WERI-Rb-1 (cell line): Measurements from ENCODE around the gene PGC.

Source experiments
- DNase-seq: peaks from one replicate; pipeline ENCODE4 v3.0.0-alpha.2; 2020
- H3K27ac ChIP-seq: fragments of 250-450 bp; sonication (Bioruptor Pico); 2 replicates; pipeline ENCODE4 v1.5.1; 2020; ENCODE audit warnings: mild to moderate bottlenecking, moderate library complexity
- H3K27me3 ChIP-seq: fragments of 250-450 bp; sonication (Bioruptor Pico); 2 replicates; pipeline ENCODE4 v1.5.1; 2021; ENCODE audit warnings: mild to moderate bottlenecking, low read depth, moderate library complexity; ENCODE audit not compliant: insufficient read depth, severe bottlenecking
- H3K36me3 ChIP-seq: fragments of 250-450 bp; sonication (Bioruptor Pico); 2 replicates; pipeline ENCODE4 v1.5.1; 2020; ENCODE audit warnings: mild to moderate bottlenecking, moderate library complexity
- H3K4me3 ChIP-seq: 2 replicates; pipeline ENCODE4 v1.5.1; 2011; ENCODE audit warnings: low read depth, mild to moderate bottlenecking, control low read depth, low read length
- H3K9me3 ChIP-seq: fragments of 250-450 bp; sonication (Bioruptor Pico); 2 replicates; pipeline ENCODE4 v1.5.1; 2021; ENCODE audit warnings: mild to moderate bottlenecking, moderate library complexity; ENCODE audit not compliant: severe bottlenecking
- CTCF ChIP-seq: IDR thresholded peaks from 2 replicates; pipeline ENCODE4 v1.5.1; 2011; ENCODE audit warnings: low read depth, mild to moderate bottlenecking, control low read depth, inconsistent platforms, low read length

Gene PGC

DNA sequence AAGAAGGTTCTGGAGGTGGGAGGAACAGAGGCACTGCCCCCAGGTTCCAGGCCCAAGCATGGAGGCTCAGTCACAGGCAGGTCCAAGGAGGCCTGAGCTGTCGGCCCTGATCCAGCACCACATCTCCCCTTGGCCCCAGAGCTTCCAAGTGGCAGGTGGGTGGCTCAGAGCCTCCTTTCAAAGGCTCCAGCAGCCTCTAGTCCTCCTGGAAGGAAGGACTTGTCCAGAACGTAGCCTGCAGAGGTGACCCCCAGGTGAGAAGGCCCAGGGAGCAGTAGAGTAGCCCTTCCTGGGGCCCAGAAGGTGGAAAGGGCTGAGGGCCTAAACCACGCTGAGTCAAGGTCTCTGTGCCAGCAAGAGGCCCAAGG is 19.5 kb downstream of the PGC start:
- Histone ChIP-seq H3K36me3 (no peaks in the 10 kb centered on the region), H3K4me3 (no peak overlapping the region), H3K27me3 (no peaks in the 10 kb centered on the region), H3K9me3 (no peaks in the 10 kb centered on the region), H3K27ac (no peak overlapping the region)
- TF ChIP-seq CTCF: no peak
- no peak for DNase-seq

GRCh38 chr6:41726876-41727275 is 20.3 kb downstream of the PGC start:
- TF ChIP-seq CTCF: no peak
- Histone ChIP-seq H3K4me3 (no peak overlapping the region), H3K27ac (no peak overlapping the region), H3K9me3 (no peaks in the 10 kb centered on the region), H3K36me3 (no peaks in the 10 kb centered on the region), H3K27me3 (no peaks in the 10 kb centered on the region)
- no peak for DNase-seq

DNA sequence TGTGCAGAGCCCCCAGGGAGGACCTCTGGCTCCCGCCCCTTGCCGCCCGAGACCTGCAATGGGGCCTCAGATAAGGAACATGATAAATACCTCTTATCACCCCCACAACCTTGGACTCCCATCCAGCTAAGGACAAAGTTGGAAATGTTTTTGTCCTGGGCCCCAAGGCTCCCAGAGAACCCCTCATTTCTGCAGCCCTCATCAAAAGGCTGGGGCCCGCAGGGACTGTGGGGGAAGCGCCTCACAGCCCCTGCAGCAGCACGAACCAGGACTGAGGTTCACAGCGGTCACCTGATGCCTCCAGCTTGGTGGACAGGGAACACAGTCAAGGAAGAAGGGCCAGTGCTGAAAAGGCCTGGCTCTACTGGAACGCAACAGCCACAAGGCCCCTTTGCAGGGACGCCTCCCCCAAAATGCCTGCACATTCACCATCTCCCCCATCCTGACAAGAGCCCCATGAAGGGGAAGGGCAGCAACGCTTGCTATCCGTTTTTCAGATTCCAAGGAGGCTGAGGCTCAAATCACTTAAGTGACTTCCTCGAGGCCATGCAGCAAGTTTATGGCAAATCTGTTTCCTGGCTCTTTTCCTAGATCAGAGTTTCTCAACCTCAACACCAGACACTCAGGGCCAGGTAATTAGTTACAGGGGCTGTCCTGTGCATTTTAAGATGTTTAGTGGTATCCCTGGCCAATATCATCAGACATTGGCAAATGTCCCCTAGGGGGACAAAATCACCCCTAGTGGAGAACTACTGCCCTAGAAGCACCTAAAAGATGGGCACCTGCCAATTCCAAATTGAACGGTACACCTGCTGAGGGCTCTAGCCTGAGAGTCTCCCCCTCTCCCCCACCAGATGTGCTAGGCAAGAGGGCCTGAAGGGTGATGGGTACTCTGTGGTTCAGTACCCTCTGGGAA is 22.4 kb downstream of the PGC start:
- Histone ChIP-seq H3K36me3 (no peaks in the 10 kb centered on the region), H3K9me3 (no peaks in the 10 kb centered on the region), H3K27ac (no peak overlapping the region), H3K27me3 (no peaks in the 10 kb centered on the region), H3K4me3 (no peak overlapping the region)
- no peak for DNase-seq
- 0 out of 2 replicates have a peak, but pooled peaks have one; percentile 1 for TF ChIP-seq CTCF

GRCh38 chr6:41724228-41724580 is 23.0 kb downstream of the PGC start:
- no peak for DNase-seq
- Histone ChIP-seq H3K27me3 (no peaks in the 10 kb centered on the region), H3K4me3 (no peak overlapping the region), H3K27ac (peak overlapping the region; percentile 4; the same call in 1 of the 2 replicates), H3K36me3 (no peaks in the 10 kb centered on the region), H3K9me3 (no peaks in the 10 kb centered on the region)
- TF ChIP-seq CTCF: no peak

GRCh38 chr6:41723530-41724227 is 23.5 kb downstream of the PGC start:
- peak overlapping the region; percentile 4; the same call in 1 of the 2 replicates for H3K27ac ChIP-seq

More at GRCh38 chr6:41723530-41724227, 23.5 kb downstream of the PGC start:
- Histone ChIP-seq H3K27me3 (no peaks in the 10 kb centered on the region), H3K4me3 (no peak overlapping the region), H3K9me3 (no peaks in the 10 kb centered on the region), H3K36me3 (no peaks in the 10 kb centered on the region)
- TF ChIP-seq CTCF: no peak
- peak; percentile 78 for DNase-seq
